Epithelial cell of esophagus (primary cell): Measurements from ENCODE around the gene STRADA.

Source experiments
- DNase-seq: peaks from one replicate; pipeline ENCODE4 v3.0.0; 2010; ENCODE audit warnings: low read depth
- H3K4me3 ChIP-seq: 2 replicates; pipeline ENCODE4 v1.5.1; 2011; ENCODE audit warnings: mild to moderate bottlenecking, low read length, control low read depth
- CTCF ChIP-seq: IDR thresholded peaks from 2 replicates; pipeline ENCODE4 v1.5.1; 2011; ENCODE audit warnings: low read depth, mild to moderate bottlenecking, low read length, control low read depth, inconsistent platforms; ENCODE audit not compliant: insufficient read depth; ENCODE audit errors: missing control alignments

The STRADA gene

GRCh38 chr17:63675607-63676546 is 65.7 kb downstream of the STRADA start:
- DNase-seq: peak; percentile 67
- no peak for TF ChIP-seq CTCF
- H3K4me3 ChIP-seq: no peak overlapping the region

GRCh38 chr17:63675231-63675606 is 66.4 kb downstream of the STRADA start:
- no peak overlapping the region for H3K4me3 ChIP-seq
- peak; percentile 10 for DNase-seq
- TF ChIP-seq CTCF: no peak

- DNase-seq: no peak
- no peak for TF ChIP-seq CTCF
- no peak overlapping the region for H3K4me3 ChIP-seq
Measured at GRCh38 chr17:63672856-63673255, 68.7 kb downstream of the STRADA start.

- no peak for DNase-seq
- H3K4me3 ChIP-seq: no peak overlapping the region
- TF ChIP-seq CTCF: no peak
Measured at GRCh38 chr17:63665527-63666214, 75.9 kb downstream of the STRADA start.

DNA sequence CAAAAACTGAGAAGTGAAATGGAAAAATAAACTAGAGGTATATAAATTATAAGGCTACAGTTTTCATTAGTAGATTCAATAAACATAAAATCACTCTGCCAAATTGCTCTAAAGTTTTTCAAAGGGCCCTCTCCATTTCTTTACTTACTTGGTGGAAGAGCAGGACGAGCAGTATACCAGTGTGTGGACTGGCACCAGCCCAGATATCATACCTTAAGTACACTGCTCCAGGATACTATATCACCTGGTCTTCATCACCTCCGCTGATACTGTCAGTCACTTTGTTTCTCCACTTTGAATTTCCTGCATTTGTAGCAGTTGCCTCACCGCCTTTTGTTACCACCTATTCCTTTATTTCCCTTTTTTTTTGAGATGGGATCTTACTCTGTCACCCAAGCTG is 81.7 kb downstream of the STRADA start:
- no peak overlapping the region for H3K4me3 ChIP-seq
- no peak for DNase-seq
- TF ChIP-seq CTCF: no peak

- H3K4me3 ChIP-seq: no peak overlapping the region
- DNase-seq: no peak
- TF ChIP-seq CTCF: no peak
Measured at GRCh38 chr17:63658366-63658765, 83.2 kb downstream of the STRADA start.
